Left ventricle myocardium superior (tissue), 1 donor: ENCODE data around the gene GRIA4. TPM values are rescaled to one million over a fixed set of nuclear protein-coding genes. Genes with fewer than 3 reads are reported as not detected.

ENCODE experiments used
- ATAC-seq: fragments of 200-7000 bp; cut with Tn5 transposase; one replicate; pipeline ENCODE4 v1.9.1; 2020; ENCODE audit warnings: mild to moderate bottlenecking, moderate library complexity
- DNase-seq: peaks from one replicate; pipeline ENCODE4 v3.0.0-alpha.2; 2020
- intact Hi-C: fragments of 100-400 bp; cut with micrococcal nuclease; formaldehyde crosslinking; loops from one replicate; pipeline ENCODE4 v1.11.0; 2022
- total RNA-seq: library from RNA; stranded (reverse); fragmentation: NEBNext Ultra II Directional; extraction: Animal tissue kit (Norgen Biotek cat#: 25700); gene quantifications from one replicate; pipeline ENCODE4 v1.2.1, GENCODE V29; 2021
- donor health status: DM: no; HTN: yes; CAD: no; lungs with severe emphysema.

The GRIA4 gene
- total RNA-seq, 1 donor from 2014 or later: not detected

GRCh38 chr11:105705786-105706530 lies 96.1 kb downstream of the GRIA4 start:
- intact Hi-C loops: no loop called here

DNA sequence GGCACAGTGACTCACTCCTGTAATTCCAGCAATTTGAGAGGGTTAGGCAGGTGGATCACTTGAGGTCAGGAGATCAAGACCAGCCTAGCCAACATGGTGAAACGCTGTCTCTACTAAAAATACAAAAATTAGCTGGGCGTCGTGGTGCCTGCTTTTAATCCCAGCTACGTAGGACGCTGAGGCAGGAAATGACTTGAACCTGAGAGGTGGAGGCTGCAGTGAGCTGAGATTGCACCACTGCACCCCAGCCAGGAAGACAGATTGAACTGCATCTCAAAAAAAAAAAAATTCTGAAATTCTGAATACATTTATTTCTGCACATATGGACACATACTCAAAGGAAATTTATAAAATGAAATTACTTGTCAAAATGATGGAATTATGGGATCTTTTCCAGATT lies 103.2 kb downstream of the GRIA4 start:
- intact Hi-C loops: no loop called here
- no peak for ATAC-seq
- DNase-seq: no peak

More at GRCh38 chr11:105705786-105706530, 96.1 kb downstream of the GRIA4 start:
- no peak for DNase-seq
- ATAC-seq: no peak

DNA sequence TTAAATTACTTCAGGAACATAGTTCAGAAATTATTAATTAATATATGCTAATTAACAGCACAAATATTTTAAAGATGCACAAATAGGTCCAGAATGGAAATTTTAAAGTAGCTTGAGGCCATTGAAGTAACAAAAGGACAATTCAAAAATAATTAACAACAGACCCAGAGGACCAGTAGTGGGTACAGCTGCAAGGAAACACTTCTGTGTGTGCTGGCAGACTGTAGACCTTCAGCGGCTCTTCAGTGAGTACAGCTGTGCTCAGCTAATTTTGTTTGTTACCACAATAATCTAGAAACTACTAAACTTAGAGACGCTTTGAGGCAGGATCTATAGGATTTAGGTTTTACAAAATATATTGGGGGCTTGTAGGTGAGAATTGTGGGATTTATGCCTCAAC lies 103.8 kb downstream of the GRIA4 start:
- DNase-seq: no peak
- intact Hi-C loops: no loop called here
- ATAC-seq: no peak

GRCh38 chr11:105718641-105719040 lies 108.8 kb downstream of the GRIA4 start:
- intact Hi-C loops: no loop called here
- DNase-seq: no peak
- ATAC-seq: no peak

- ATAC-seq: no peak
- intact Hi-C loops: no loop called here
- no peak for DNase-seq
Observed at GRCh38 chr11:105719073-105719822, 109.4 kb downstream of the GRIA4 start.

DNA sequence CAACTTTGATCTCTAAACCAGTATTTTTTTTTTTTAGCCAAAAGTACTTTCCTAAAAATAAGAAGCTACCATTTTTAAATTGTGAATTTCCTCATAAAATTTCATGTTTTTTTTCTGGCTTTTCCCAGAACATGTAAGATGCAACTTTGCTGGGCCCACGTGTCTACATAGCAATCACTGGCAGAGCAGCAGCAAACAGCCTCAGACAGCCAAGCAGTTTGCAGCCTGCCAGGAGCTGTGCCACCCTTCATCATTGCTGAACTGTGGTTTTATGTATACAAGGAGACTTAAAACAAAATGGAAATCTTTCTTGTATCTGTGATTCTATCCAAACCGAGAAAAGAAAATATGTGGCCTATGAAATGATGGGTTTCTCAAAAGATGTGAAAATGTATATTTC lies 110.2 kb downstream of the GRIA4 start:
- DNase-seq (no peak), ATAC-seq (no peak)
- intact Hi-C loops: no loop called here

GRCh38 chr11:105723269-105723668 lies 113.4 kb downstream of the GRIA4 start:
- intact Hi-C loops: no loop called here
- ATAC-seq: no peak

DNA sequence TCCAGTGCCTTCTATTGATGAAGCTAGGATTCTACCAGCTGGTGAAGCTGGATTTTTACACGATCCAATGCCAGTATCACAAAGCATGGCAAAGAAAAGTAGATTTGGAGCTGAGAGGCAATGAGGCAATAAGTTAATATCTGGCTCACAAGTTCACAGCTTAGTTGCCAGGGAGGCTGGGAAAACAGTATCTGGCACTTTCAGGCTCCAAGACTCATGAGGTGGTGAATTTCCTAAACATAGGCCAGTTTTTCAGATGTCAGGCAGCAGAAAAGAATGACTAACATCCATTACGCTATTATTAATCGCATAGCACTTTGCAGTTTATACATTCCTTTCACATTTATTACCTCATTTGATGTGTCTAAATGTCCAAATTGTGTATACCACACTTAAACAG lies 122.7 kb downstream of the GRIA4 start:
- no peak for ATAC-seq
- no peak for DNase-seq
- intact Hi-C loops: no loop called here

More at GRCh38 chr11:105723269-105723668, 113.4 kb downstream of the GRIA4 start:
- DNase-seq: no peak

DNA sequence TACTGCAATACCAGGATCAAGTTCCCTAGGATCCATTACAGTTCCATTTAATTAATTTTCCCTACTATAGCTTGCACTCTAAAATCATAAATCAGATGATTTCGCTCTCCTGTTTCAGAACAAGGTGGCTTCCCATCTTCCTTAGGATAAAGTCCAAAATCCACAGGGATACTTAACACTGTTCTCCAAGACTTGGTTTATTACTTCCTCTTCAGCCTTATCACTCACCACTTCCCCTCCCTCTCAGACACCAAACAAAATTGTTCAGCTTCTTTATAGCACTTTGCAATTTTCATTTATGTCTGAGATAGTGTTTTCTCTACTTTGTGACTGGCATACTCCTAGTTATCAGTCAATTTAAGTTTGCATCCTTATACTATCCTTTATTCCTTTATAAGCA lies 124.6 kb downstream of the GRIA4 start:
- DNase-seq: no peak
- intact Hi-C loops: no loop called here
- ATAC-seq: no peak

DNA sequence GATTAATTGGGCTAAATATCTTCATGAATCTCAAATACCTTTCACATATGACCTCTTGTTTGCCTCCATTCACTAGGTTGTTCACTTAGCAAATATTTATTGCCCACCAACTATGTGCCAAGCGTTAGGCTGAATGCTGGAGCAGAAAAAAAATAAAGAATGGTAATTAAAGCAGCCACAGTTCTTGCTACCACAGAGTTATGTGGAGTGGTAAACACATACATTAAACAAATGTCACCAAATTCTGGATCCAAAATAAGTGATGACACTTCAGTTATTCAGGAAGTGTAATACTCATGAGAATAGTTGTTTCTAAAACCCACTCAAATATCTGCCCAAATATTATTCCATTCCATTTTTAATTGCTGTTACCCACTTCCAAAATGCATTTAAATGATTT lies 128.4 kb downstream of the GRIA4 start:
- DNase-seq (no peak), ATAC-seq (no peak)
- intact Hi-C loops: no loop called here

- intact Hi-C loops: no loop called here
- no peak for ATAC-seq
- DNase-seq: no peak
Observed at GRCh38 chr11:105738986-105739795, 129.3 kb downstream of the GRIA4 start.

DNA sequence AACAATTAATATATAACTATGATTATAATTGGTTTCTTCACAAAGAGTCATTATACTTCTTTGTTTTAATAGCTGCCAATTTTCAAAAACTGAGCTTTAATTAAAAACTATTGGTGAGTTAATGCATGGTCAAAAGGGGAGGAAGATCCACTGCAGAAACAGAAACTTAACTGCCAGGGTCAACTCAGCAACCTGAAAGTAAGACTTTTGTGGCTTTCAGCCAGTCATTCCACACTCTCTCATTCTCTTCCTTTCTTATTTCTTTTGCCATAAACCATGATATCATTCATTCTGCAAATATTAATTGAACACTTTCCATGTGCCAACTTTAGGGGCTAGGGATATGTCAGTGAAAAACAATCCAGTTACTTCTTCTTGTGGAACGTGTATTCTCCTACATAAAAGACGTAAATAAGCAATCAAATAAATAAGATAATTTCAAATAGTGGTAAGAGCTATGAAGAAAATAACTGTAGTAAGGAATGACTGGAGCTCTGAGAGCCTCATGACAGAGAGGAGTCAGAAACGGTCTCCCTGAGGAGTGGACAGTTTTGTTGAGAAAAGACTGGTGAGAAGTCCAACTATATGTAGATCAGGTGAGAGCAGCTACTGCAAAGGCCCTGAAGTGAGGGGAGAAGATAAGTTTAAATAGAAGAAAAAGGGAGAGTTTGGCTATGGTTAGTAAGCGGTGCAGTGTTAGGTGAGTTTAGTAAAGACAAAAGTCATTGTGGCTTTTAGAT lies 130.5 kb downstream of the GRIA4 start:
- intact Hi-C loops: no loop called here
- ATAC-seq (no peak), DNase-seq (no peak)

- ATAC-seq (no peak), DNase-seq (no peak)
- intact Hi-C loops: no loop called here
Observed at GRCh38 chr11:105741488-105742020, 131.7 kb downstream of the GRIA4 start.

- DNase-seq (no peak), ATAC-seq (no peak)
Observed at GRCh38 chr11:105754260-105754659, 144.4 kb downstream of the GRIA4 start.

GRCh38 chr11:105754716-105755115 lies 144.8 kb downstream of the GRIA4 start:
- DNase-seq (no peak), ATAC-seq (no peak)
- intact Hi-C loops: loop anchor here (5.0 kb wide), 1 partner anchor 218 kb away; no protein-coding TSS in a partner anchor

More at GRCh38 chr11:105754260-105754659, 144.4 kb downstream of the GRIA4 start:
- intact Hi-C loops: loop anchor here (5.0 kb wide), 1 partner anchor 218 kb away; no protein-coding TSS in a partner anchor

DNA sequence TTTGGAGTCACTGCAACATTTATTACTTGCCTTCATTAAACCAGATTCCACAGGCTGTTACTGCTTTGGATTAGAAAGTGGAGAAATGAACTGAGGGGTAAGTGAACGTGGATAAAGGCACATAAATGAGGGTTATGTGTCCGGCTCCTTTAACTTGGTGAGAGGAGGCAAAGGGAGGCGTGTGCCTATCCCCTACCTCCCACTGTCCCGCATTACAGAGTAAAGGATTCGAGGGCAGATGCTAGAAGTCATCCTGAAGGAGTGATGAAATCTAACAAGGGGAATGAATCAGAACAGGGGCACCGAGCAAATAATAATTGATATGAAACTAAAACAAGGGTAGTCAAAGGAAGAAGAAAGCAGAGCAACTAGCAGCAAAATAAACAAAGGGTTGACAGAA lies 147.2 kb downstream of the GRIA4 start:
- ATAC-seq: no peak
- intact Hi-C loops: no loop called here
- DNase-seq: no peak

DNA sequence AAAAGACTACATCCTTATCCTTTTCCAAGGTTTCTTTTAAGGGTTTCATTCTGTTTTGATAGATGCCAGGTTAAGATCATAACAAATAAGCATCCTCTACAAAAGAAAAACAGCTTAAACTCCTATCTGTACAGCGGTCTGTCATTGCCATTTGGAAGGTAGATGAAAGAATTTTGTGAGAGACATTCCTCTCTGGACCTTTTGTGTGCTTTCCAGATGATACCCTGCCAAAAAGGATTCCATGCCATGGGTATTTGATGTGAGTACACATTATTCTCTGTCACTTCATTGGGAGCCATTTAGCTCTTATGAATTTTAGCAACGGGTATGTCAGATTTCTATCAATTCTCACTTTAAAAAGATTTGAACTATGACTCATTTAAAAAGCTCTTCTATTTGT lies 153.7 kb downstream of the GRIA4 start:
- DNase-seq: no peak
- ATAC-seq: no peak
- intact Hi-C loops: no loop called here

- ATAC-seq (no peak), DNase-seq (no peak)
- intact Hi-C loops: no loop called here
Observed at GRCh38 chr11:105767931-105768330, 158.1 kb downstream of the GRIA4 start.

DNA sequence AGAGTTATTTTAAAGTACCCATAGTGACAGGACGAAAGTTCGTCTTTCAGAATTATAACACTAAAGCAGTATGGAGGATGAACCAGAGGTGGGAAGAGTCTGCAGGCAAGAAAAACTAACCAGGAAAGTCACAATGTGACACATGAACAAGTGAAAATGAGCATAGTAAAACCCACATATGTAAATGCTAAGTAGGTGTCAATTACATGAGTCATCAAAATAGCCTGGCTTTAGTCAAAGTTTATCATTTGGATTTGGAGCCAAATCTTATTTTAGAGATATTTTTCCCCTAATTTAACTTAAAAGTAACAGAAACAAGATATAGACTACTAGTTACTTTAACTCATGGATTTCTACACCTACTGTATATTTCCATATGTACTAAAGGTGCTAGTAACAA lies 159.8 kb downstream of the GRIA4 start:
- no peak for ATAC-seq
- intact Hi-C loops: no loop called here

More for the DNA sequence above, 159.8 kb downstream of the GRIA4 start:
- DNase-seq: no peak
